HepG2 (cell line): Measurements from ENCODE around the gene MAPK11. TPM values are rescaled to one million over a fixed set of nuclear protein-coding genes. Genes with fewer than 3 reads are reported as not detected.

ENCODE experiments used
- ATAC-seq: fragments of 200-7000 bp; cut with Tn5 transposase; 3 replicates; pipeline ENCODE4 v1.9.1; 2020; ENCODE audit warnings: mild to moderate bottlenecking, moderate library complexity
- BruUV-seq: library from RNA; stranded (reverse); fragments of 400-500 nt; replicated peaks from 2 replicates; lab custom pipeline; 2021; lab: Mats Ljungman, UMichigan
- CTCF ChIA-PET: fragments of 300-600 bp; formaldehyde crosslinking; extraction: SDS; loops from one replicate; lab custom pipeline; 2021; ENCODE audit warnings: low total read pairs, inconsistent platforms, low intra/inter-chr PET ratio; lab: Yijun Ruan, JAX
- POLR2A ChIA-PET: fragments of 350-600 bp; sonication (Branson Sonifier 250); formaldehyde crosslinking; loops from one replicate; lab custom pipeline; 2020; ENCODE audit warnings: antibody characterized with exemption, inconsistent platforms; lab: Yijun Ruan, JAX
- DNase-seq: peaks from one replicate; pipeline ENCODE4 v3.0.0-alpha.2; 2015; ENCODE audit warnings: low spot score
- FAIRE-seq: peaks from 3 replicates; lab custom pipeline; 2011; peaks lifted over from hg19 to GRCh38; lab: Jason Lieb, UNC
- H2AFZ ChIP-seq: one replicate; pipeline ENCODE4 v1.6.1; 2011; ENCODE audit warnings: low read length, inconsistent platforms
- H3K27ac ChIP-seq: fragments of 300-600 bp; 3 replicates; pipeline ENCODE4 v1.8.0; 2011; ENCODE audit warnings: mixed run types, mild to moderate bottlenecking, mixed read lengths, low read length, inconsistent platforms; ENCODE audit not compliant: insufficient read depth; ENCODE audit errors: extremely low read length
- H3K27me3 ChIP-seq, 2 experiments: fragments of 200-600 bp in 1 of 2; 2 replicates in 1 of 2; 3 replicates in 1 of 2; pipeline versions ENCODE4 v1.6.0 to v1.8.0; 2011; ENCODE audit warnings: low read length in 2 of 2, mild to moderate bottlenecking in 2 of 2, moderate library complexity in 2 of 2, inconsistent platforms in 1 of 2; ENCODE audit not compliant: insufficient read depth in 2 of 2, control insufficient read depth in 1 of 2
- H3K36me3 ChIP-seq, 2 experiments: fragments of 200-600 bp in 1 of 2; replicated peaks in 1 of 2; 2 replicates in 1 of 2; 3 replicates in 1 of 2; pipeline versions ENCODE4 v1.5.1 to v1.8.0; 2011; ENCODE audit warnings: low read length in 2 of 2, inconsistent platforms in 1 of 2; ENCODE audit not compliant: insufficient read depth in 2 of 2, control insufficient read depth in 1 of 2
- H3K4me1 ChIP-seq: 2 replicates; pipeline ENCODE4 v1.5.1; 2012; ENCODE audit warnings: low read length, inconsistent platforms; ENCODE audit not compliant: insufficient read depth
- H3K4me2 ChIP-seq: 2 replicates; pipeline ENCODE4 v1.6.0; 2011; ENCODE audit warnings: low read depth, low read length, inconsistent platforms
- H3K4me3 ChIP-seq, 3 experiments: fragments of 200-600 bp in 1 of 3; sonication (generic), shearing (Covaris generic) in 1 of 3; replicated peaks in 1 of 3; 2 replicates each; pipeline ENCODE4 v1.5.1; 2011 to 2016; ENCODE audit warnings: low read length in 3 of 3, inconsistent platforms in 2 of 3, low read depth in 2 of 3, mild to moderate bottlenecking in 2 of 3, control low read depth in 1 of 3, mixed read lengths in 1 of 3; ENCODE audit not compliant: insufficient read depth in 1 of 3
- H3K79me2 ChIP-seq: one replicate; pipeline ENCODE4 v1.6.1; 2011; ENCODE audit warnings: low read length, inconsistent platforms; ENCODE audit not compliant: insufficient read depth
- H3K9ac ChIP-seq: 2 replicates; pipeline ENCODE4 v1.6.0; 2011; ENCODE audit warnings: mild to moderate bottlenecking, low read depth, low read length, inconsistent platforms; ENCODE audit not compliant: insufficient read depth
- H3K9me3 ChIP-seq: 2 replicates; pipeline ENCODE4 v1.5.1; 2012; ENCODE audit warnings: mild to moderate bottlenecking, low read length
- H4K20me1 ChIP-seq: 2 replicates; pipeline ENCODE4 v1.6.0; 2011; ENCODE audit warnings: inconsistent platforms, mild to moderate bottlenecking, low read length, moderate library complexity; ENCODE audit not compliant: insufficient read depth
- ATF3 ChIP-seq: sonication (generic); formaldehyde crosslinking; IDR thresholded peaks from 2 replicates; pipeline ENCODE4 v1.4.0; 2020; ENCODE audit warnings: missing genetic modification reagents
- CREB3 ChIP-seq: sonication (generic); formaldehyde crosslinking; IDR thresholded peaks from 2 replicates; pipeline ENCODE4 v1.5.0; 2020; ENCODE audit warnings: missing genetic modification reagents
- IRX3 ChIP-seq: sonication (generic); formaldehyde crosslinking; IDR thresholded peaks from 2 replicates; pipeline ENCODE4 v1.8.1; 2023; ENCODE audit warnings: mild to moderate bottlenecking, low read depth, missing genetic modification reagents, borderline replicate concordance
- JUN ChIP-seq: sonication (generic); formaldehyde crosslinking; IDR thresholded peaks from 2 replicates; pipeline ENCODE4 v1.4.0; 2020; ENCODE audit warnings: mild to moderate bottlenecking, missing genetic modification reagents
- NPAS2 ChIP-seq: sonication (generic); formaldehyde crosslinking; IDR thresholded peaks from 2 replicates; pipeline ENCODE4 v1.8.0; 2022; ENCODE audit warnings: mild to moderate bottlenecking, missing genetic modification reagents, borderline replicate concordance
- PITX1 ChIP-seq: sonication (generic); formaldehyde crosslinking; IDR thresholded peaks from 2 replicates; pipeline ENCODE4 v1.5.1; 2020; ENCODE audit warnings: mild to moderate bottlenecking, missing genetic modification reagents
- PRPF4 ChIP-seq: fragments of 200-400 bp; formaldehyde crosslinking; IDR thresholded peaks from 2 replicates; pipeline ENCODE4 v1.6.1; 2016; ENCODE audit warnings: low read length, low read depth; ENCODE audit not compliant: poor library complexity, severe bottlenecking
- STAT5B ChIP-seq: sonication (generic); formaldehyde crosslinking; IDR thresholded peaks from 2 replicates; pipeline ENCODE4 v1.4.0; 2020; ENCODE audit warnings: missing genetic modification reagents
- TGIF2 ChIP-seq: IDR thresholded peaks from 2 replicates; pipeline ENCODE4 v1.6.1; 2016; ENCODE audit warnings: control low read depth, missing compliant biosample characterization
- THAP8 ChIP-seq: sonication (generic); formaldehyde crosslinking; IDR thresholded peaks from 2 replicates; pipeline ENCODE4 v1.5.1; 2020; ENCODE audit warnings: missing genetic modification reagents, mild to moderate bottlenecking, borderline replicate concordance
- THRA ChIP-seq: sonication (generic); formaldehyde crosslinking; IDR thresholded peaks from 2 replicates; pipeline ENCODE4 v1.4.0; 2020; ENCODE audit warnings: missing genetic modification reagents, borderline replicate concordance
- TMF1 ChIP-seq: sonication (generic); formaldehyde crosslinking; IDR thresholded peaks from 2 replicates; pipeline ENCODE4 v1.8.1; 2022; ENCODE audit warnings: low read depth, missing genetic modification reagents
- ZBTB3 ChIP-seq: sonication (generic); formaldehyde crosslinking; IDR thresholded peaks from 2 replicates; pipeline ENCODE4 v1.4.0; 2020; ENCODE audit warnings: low read depth, mild to moderate bottlenecking, moderate library complexity, missing genetic modification reagents, borderline replicate concordance
- ZGPAT ChIP-seq: IDR thresholded peaks from 2 replicates; pipeline ENCODE4 v1.6.1; 2016; ENCODE audit warnings: mild to moderate bottlenecking
- ZNF296 ChIP-seq: sonication (generic); formaldehyde crosslinking; conservative IDR thresholded peaks from 2 replicates; pipeline ENCODE4 v1.5.0; 2020; ENCODE audit warnings: mild to moderate bottlenecking, missing genetic modification reagents
- ZNF33B ChIP-seq: sonication (generic); formaldehyde crosslinking; IDR thresholded peaks from 2 replicates; pipeline ENCODE4 v1.5.1; 2020; ENCODE audit warnings: mild to moderate bottlenecking, missing genetic modification reagents
- ZSCAN30 ChIP-seq: sonication (generic); formaldehyde crosslinking; IDR thresholded peaks from 2 replicates; pipeline ENCODE4 v1.5.0; 2020; ENCODE audit warnings: mild to moderate bottlenecking, missing genetic modification reagents
- WGBS: methylation state at CpG from one replicate; pipeline ENCODE4 v1.1.6; 2017; ENCODE audit warnings: low lambda C conversion rate; 5-methylcytosine and 5-hydroxymethylcytosine counted together
- in situ Hi-C: cut with HindIII; loops from 2 replicates; pipeline ENCODE4 v1.10.0; 2017; ENCODE audit warnings: low pct_unique_long_range_greater_than_20kb; ENCODE audit not compliant: extremely low pct_ligation_motif_present
- intact Hi-C: fragments of 100-400 bp; cut with micrococcal nuclease; formaldehyde crosslinking; loops from one replicate; pipeline ENCODE4 v1.10.0; 2022; ENCODE audit not compliant: unreplicated experiment
- polyA plus RNA-seq, 8 experiments: library from polyadenylated mRNA; depleted of rRNA in 3 of 8; stranded (reverse) in 7 of 8; unstranded in 1 of 8; fragments of >200 nt; fragmentation: Illumina TruSeq in 4 of 8; extraction: Trizol in 4 of 8; gene quantifications; 2 replicates each; pipeline versions ENCODE4 v1.2.1 to v1.2.3, GENCODE V29; 2011 to 2016; ENCODE audit warnings: low read depth in 4 of 8, missing spikeins in 1 of 8, mixed read lengths in 1 of 8; ENCODE audit not compliant: insufficient read depth in 1 of 8
- total RNA-seq, 5 experiments: library from RNA; depleted of rRNA; stranded (reverse); fragments of >200 nt; fragmentation: Illumina TruSeq; extraction: Trizol; gene quantifications; 2 replicates each; pipeline ENCODE4 v1.2.3, GENCODE V29; 2016; ENCODE audit warnings: low read depth in 1 of 5
- TF ChIP-seq, protein P1 (sequence below), 2 experiments: sonication (generic) in 1 of 2; formaldehyde crosslinking in 1 of 2; IDR thresholded peaks; 2 replicates each; pipeline versions ENCODE4 v1.5.1 to v1.6.1; 2011 to 2020; ENCODE audit warnings: borderline replicate concordance in 1 of 2, low read depth in 1 of 2, low read length in 1 of 2, mild to moderate bottlenecking in 1 of 2, missing genetic modification reagents in 1 of 2, moderate library complexity in 1 of 2

MAPK11 gene
- total and polyA plus RNA-seq, 2 of the 13 experiments (the other 11 are each of a cell fraction or from before 2014, with no cell fraction given) = 0.15 to 0.17 TPM

- POLR2A ChIA-PET = no interaction called here
- ATAC-seq = no peak
- peaks cover 32 to 50% of the 10 kb centered on the region in 2 experiments; a peak in 4 of 5 replicates for H3K36me3 ChIP-seq
- TF ChIP-seq TMF1 (CRISPR knock-in tag) = no peak
- TF ChIP-seq STAT5B (CRISPR knock-in tag) = no peak
- no peak for TF ChIP-seq THRA
- no peak for TF ChIP-seq CREB3
- no peak for TF ChIP-seq ZNF33B (CRISPR knock-in tag)
- TF ChIP-seq ZBTB3 (CRISPR knock-in tag) = no peak
- no peak for TF ChIP-seq ZSCAN30
- TF ChIP-seq TGIF2 (CRISPR knock-in tag) = no peak
- no peak for TF ChIP-seq ZNF296
- TF ChIP-seq PITX1 (CRISPR knock-in tag) = no peak
- TF ChIP-seq IRX3 (CRISPR knock-in tag) = no peak
- TF ChIP-seq, protein P1, sequence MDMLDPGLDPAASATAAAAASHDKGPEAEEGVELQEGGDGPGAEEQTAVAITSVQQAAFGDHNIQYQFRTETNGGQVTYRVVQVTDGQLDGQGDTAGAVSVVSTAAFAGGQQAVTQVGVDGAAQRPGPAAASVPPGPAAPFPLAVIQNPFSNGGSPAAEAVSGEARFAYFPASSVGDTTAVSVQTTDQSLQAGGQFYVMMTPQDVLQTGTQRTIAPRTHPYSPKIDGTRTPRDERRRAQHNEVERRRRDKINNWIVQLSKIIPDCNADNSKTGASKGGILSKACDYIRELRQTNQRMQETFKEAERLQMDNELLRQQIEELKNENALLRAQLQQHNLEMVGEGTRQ (IDR thresholded peaks at IDR 0.05; ENCODE audit: low read depth, low read length) = no peak
- TF ChIP-seq, protein P1 (CRISPR knock-in tag; IDR thresholded peaks at IDR 0.05; ENCODE audit: borderline replicate concordance) = no peak
- no peak for TF ChIP-seq JUN (CRISPR knock-in tag)
- TF ChIP-seq ZGPAT = no peak
- no peak for TF ChIP-seq THAP8 (CRISPR knock-in tag)
- no peak for TF ChIP-seq PRPF4
- no peak for TF ChIP-seq NPAS2 (CRISPR knock-in tag)
- no peak for TF ChIP-seq ATF3 (CRISPR knock-in tag)
These were observed 16.1 kb upstream of the MAPK11 start for GRCh38 chr22:50286275-50286674.

More at GRCh38 chr22:50286275-50286674, 16.1 kb upstream of the MAPK11 start:
- Histone ChIP-seq H3K9me3 (no peaks in the 10 kb centered on the region), H3K79me2 (peaks cover 14% of the 10 kb centered on the region), H3K27me3 (no peaks in the 10 kb centered on the region), H3K4me2 (no peak overlapping the region), H4K20me1 (peaks cover 4% of the 10 kb centered on the region; the same call in 1 of the 2 replicates), H3K27ac (no peak overlapping the region), H2AFZ (no peak overlapping the region), H3K9ac (no peak overlapping the region), H3K4me1 (no peaks in the 10 kb centered on the region), H3K4me3 (no peak overlapping the region)
- no peak for DNase-seq
- CTCF ChIA-PET = no interaction called here
- no TSS peak for BruUV-seq
- in situ Hi-C loops (no loop called here), intact Hi-C loops (no loop called here)
- no peak for FAIRE-seq
- WGBS = 99% methylated on average over 8 of the region's 21 CpGs
